Fibroblast of lung (primary cell): ENCODE data around the gene DEDD2.

Experiments
- CTCF ChIP-seq, 2 donors: IDR thresholded peaks in 1 of 2; conservative IDR thresholded peaks in 1 of 2; 1 replicate in 1 of 2; 2 replicates in 1 of 2; pipeline ENCODE4 v1.5.1; 2011 to 2012; ENCODE audit warnings: low read length in 2 of 2, control low read depth in 1 of 2, inconsistent platforms in 1 of 2, low read depth in 1 of 2, mild to moderate bottlenecking in 1 of 2
- EZH2 ChIP-seq: IDR thresholded peaks from 2 replicates; pipeline ENCODE4 v1.5.1; 2012; ENCODE audit warnings: low read length, control low read depth, mild to moderate bottlenecking; ENCODE audit errors: missing control alignments

GRCh38 chr19:42234364-42234763 lies 16.9 kb upstream of the DEDD2 start:
- TF ChIP-seq CTCF (conservative IDR thresholded peaks at IDR 0.05 in 1 of 2, IDR thresholded peaks at IDR 0.05 in 1 of 2; ENCODE audit: low read depth in 1 of 2, low read length in 2 of 2) (no peak), EZH2 (no peak)
